IPS-18a (cell line): Measurements from ENCODE around the gene B9D1.

Source experiments
- H3K27ac ChIP-seq: one replicate; pipeline ENCODE4 v1.5.1; 2013; ENCODE audit warnings: low read length
- H3K27me3 ChIP-seq: one replicate; pipeline ENCODE4 v1.6.1; 2013; ENCODE audit warnings: mild to moderate bottlenecking, low read length; ENCODE audit not compliant: control insufficient read depth, insufficient read depth
- H3K36me3 ChIP-seq: one replicate; pipeline ENCODE4 v1.6.1; 2013; ENCODE audit warnings: low read depth, low read length; ENCODE audit not compliant: control insufficient read depth
- H3K4me1 ChIP-seq: one replicate; pipeline ENCODE4 v1.6.1; 2013; ENCODE audit warnings: low read depth, low read length; ENCODE audit not compliant: control insufficient read depth
- H3K4me3 ChIP-seq: one replicate; pipeline ENCODE4 v1.5.1; 2013; ENCODE audit warnings: low read length
- H3K9ac ChIP-seq: one replicate; pipeline ENCODE4 v1.6.1; 2013; ENCODE audit warnings: mild to moderate bottlenecking, low read length, moderate library complexity
- H3K9me3 ChIP-seq: one replicate; pipeline ENCODE4 v1.6.1; 2013; ENCODE audit warnings: low read depth, low read length; ENCODE audit not compliant: control insufficient read depth

The B9D1 gene

DNA sequence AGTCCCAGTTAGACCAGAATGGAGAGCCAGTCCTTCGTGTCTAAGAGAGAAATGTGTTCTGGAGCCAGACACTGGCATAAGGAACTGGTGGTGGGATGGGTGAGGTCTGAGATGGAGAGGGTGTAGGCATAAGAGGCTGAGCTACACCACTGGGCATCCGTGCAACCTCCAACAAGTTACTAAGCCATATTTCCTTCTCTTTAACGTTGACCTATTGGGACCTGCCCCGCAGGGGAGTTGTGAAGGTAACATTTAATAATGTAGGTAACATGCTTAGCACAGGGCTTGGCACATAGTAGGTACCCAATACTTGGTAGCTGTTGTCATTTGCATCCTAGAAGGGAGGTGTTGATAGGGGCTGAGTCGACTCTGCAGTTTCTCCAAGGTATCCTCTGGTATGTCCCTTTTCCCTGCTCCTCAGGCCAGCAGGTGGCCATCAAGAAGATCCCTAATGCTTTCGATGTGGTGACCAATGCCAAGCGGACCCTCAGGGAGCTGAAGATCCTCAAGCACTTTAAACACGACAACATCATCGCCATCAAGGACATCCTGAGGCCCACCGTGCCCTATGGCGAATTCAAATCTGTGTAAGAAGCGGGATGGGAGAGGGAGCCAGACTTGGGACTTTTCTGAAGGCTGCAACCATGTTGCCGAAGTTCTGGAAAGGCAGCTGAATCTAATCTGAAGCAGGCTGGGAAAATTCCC lies 17.0 kb upstream of the B9D1 start:
- Histone ChIP-seq H3K9me3 (no peaks in the 10 kb centered on the region), H3K27me3 (no peaks in the 10 kb centered on the region), H3K9ac (peak overlapping the region; percentile 72), H3K27ac (no peak overlapping the region), H3K36me3 (peaks cover 43% of the 10 kb centered on the region), H3K4me3 (peak overlapping the region; percentile 98), H3K4me1 (peaks cover 4% of the 10 kb centered on the region)

GRCh38 chr17:19378416-19379360 lies 16.2 kb upstream of the B9D1 start, which contains the start of gene MAPK7:
Gene MAPK7, plus strand, starts transcription at chr17:19378498. Its CDS starts 403 bp downstream, at chr17:19378901.
- Histone ChIP-seq H3K27ac (peak within 1 kb of the TSS; percentile 69), H3K4me1 (peaks cover 4% of the 10 kb centered on the region), H3K9ac (peak within 1 kb of the TSS; percentile 86), H3K9me3 (no peaks in the 10 kb centered on the region), H3K27me3 (no peaks in the 10 kb centered on the region), H3K4me3 (peak within 1 kb of the TSS; percentile 98), H3K36me3 (peaks cover 38% of the 10 kb centered on the region)

DNA sequence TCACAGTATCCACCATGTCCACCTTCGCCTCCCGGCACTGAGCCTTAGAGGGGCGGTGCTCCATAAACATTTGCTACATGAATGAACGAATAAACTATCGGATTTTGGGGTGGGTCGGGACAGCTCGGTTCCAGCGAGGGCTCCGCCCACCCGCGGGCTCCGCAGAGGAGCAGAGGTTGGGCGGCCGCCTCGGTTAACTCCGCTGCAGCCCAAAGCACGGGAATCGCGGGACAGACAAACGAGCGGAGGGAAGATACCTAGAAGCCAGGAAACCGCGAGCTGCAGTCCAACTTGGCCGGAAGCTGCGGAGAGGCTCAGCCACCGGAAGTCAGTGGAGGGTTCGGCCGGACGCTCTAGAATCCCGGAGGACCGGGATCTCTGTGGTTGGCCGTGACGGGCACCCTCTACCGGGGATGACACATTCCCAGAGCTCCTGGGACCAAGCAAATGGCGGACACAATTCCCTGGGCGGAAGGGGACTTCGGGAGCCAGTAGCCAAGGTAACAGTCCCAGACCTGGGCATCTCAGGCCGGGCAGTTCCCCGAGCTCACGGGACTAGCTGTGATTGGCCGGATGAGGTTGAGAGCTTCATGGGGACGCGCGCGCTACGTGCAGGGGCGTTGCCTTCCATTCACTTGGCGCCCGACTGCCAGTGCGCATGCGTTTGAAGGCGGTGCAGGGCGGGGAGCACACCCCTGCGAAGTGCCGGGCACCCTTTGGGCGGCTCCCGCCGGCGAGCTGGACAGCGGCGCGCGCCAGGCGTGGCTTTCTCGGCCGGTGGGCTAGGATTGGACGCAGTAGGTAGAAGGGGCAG lies 15.3 kb upstream of the B9D1 start:
- Histone ChIP-seq H3K9me3 (no peaks in the 10 kb centered on the region), H3K4me3 (peak overlapping the region; percentile 98), H3K9ac (peak overlapping the region; percentile 86), H3K4me1 (peaks cover 7% of the 10 kb centered on the region), H3K27me3 (no peaks in the 10 kb centered on the region), H3K27ac (peak overlapping the region; percentile 69), H3K36me3 (peaks cover 30% of the 10 kb centered on the region)

- no peaks in the 10 kb centered on the region for H3K27me3 ChIP-seq
- peak overlapping the region; percentile 98 for H3K4me3 ChIP-seq
- peaks cover 10% of the 10 kb centered on the region for H3K4me1 ChIP-seq
- H3K36me3 ChIP-seq, result peaks cover 23% of the 10 kb centered on the region
- H3K27ac ChIP-seq, result peak overlapping the region; percentile 69
- peak overlapping the region; percentile 86 for H3K9ac ChIP-seq
- H3K9me3 ChIP-seq, result no peaks in the 10 kb centered on the region
These were observed 14.3 kb upstream of the B9D1 start for GRCh38 chr17:19376811-19377210.

GRCh38 chr17:19375732-19376131 lies 13.2 kb upstream of the B9D1 start:
- Histone ChIP-seq H3K4me3 (no peak overlapping the region), H3K9me3 (no peaks in the 10 kb centered on the region), H3K27ac (no peak overlapping the region), H3K4me1 (peaks cover 10% of the 10 kb centered on the region), H3K27me3 (no peaks in the 10 kb centered on the region), H3K9ac (no peak overlapping the region), H3K36me3 (peaks cover 14% of the 10 kb centered on the region)

- peaks cover 10% of the 10 kb centered on the region for H3K4me1 ChIP-seq
- no peaks in the 10 kb centered on the region for H3K27me3 ChIP-seq
- no peaks in the 10 kb centered on the region for H3K9me3 ChIP-seq
- H3K4me3 ChIP-seq, result no peak overlapping the region
- no peaks in the 10 kb centered on the region for H3K36me3 ChIP-seq
- no peak overlapping the region for H3K27ac ChIP-seq
- no peak overlapping the region for H3K9ac ChIP-seq
These were observed 11.6 kb upstream of the B9D1 start for GRCh38 chr17:19374136-19374535.

DNA sequence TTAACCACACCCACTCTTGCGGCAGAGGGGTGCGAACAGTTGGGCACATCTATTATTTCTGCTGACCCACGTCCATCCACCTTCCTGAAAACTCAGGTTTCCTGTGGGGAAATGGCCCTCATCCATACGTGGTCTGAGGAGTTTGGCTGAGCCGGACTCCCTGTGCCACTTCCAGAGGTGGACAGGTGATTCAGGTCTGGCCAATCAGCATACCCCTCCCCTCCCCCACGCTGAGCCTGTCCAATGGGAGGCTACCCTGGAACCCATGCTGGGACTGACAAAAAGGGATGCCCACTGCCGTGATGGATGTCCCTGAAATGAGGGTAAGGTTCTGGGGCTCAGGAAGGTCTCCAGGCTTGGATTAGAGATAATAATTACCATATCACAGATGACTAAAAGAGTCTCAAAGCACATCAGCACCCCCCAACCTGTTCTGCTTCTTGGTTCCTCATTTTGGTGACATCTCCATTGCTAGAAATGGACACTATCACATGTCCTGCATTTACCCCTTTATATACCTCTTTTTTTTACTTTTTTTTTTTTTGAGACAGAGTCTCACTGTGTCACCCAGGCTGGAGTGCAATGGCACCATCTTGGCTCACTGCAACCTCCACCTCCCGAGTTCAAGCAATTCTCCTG lies 10.5 kb upstream of the B9D1 start:
- peaks cover 10% of the 10 kb centered on the region for H3K4me1 ChIP-seq
- no peaks in the 10 kb centered on the region for H3K27me3 ChIP-seq
- H3K4me3 ChIP-seq, result no peak overlapping the region
- H3K36me3 ChIP-seq, result no peaks in the 10 kb centered on the region
- H3K9ac ChIP-seq, result no peak overlapping the region
- H3K27ac ChIP-seq, result no peak overlapping the region
- H3K9me3 ChIP-seq, result no peaks in the 10 kb centered on the region

- Histone ChIP-seq H3K4me1 (peaks cover 10% of the 10 kb centered on the region), H3K27ac (no peak overlapping the region), H3K9ac (no peak overlapping the region), H3K36me3 (no peaks in the 10 kb centered on the region), H3K4me3 (no peak overlapping the region), H3K9me3 (no peaks in the 10 kb centered on the region), H3K27me3 (no peaks in the 10 kb centered on the region)
These were observed 9.9 kb upstream of the B9D1 start for GRCh38 chr17:19372439-19372838.

GRCh38 chr17:19372011-19372370 lies 9.5 kb upstream of the B9D1 start:
- Histone ChIP-seq H3K9me3 (no peaks in the 10 kb centered on the region), H3K36me3 (no peaks in the 10 kb centered on the region), H3K9ac (no peak overlapping the region), H3K27ac (no peak overlapping the region), H3K4me1 (peaks cover 8% of the 10 kb centered on the region), H3K27me3 (no peaks in the 10 kb centered on the region), H3K4me3 (no peak overlapping the region)

DNA sequence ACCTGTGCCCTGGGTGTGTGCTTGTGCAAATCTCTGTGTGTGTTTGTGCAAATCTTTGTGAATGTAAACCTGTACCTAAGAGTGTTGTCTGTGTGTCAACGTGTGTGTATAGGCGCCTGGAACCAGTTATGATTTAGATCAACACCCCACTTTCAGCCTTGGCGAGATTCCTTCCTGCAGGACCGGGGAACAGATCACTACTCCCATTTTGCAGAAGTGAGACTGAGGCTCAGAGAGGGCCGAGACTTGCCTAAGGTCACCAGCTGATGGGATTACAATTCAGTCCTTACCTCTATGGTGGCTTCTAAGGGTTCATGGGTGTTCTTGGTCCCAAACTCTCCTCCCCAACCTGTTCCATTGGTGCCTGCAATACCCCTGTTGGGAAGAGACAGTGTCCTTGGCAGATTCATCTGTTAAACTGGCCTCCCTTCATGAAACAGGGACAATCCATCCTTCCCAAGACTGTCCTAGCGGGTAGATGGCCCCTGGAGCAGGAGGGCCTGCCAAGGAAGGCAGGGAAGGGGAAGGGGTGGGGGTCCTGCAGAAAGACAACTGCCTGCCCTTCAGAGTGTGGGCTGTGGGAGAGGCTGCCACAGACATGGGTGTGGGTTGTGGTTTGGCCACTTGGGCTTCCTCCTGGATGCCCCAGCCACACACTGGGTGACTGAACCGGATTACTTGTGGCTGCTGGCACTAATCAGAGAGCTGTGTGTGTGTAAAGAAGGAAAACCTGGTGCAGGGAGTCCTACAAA lies 8.9 kb upstream of the B9D1 start:
- H3K9ac ChIP-seq, result no peak overlapping the region
- no peak overlapping the region for H3K27ac ChIP-seq
- peaks cover 6% of the 10 kb centered on the region for H3K4me1 ChIP-seq
- H3K4me3 ChIP-seq, result no peak overlapping the region
- no peaks in the 10 kb centered on the region for H3K27me3 ChIP-seq
- H3K9me3 ChIP-seq, result no peaks in the 10 kb centered on the region
- no peaks in the 10 kb centered on the region for H3K36me3 ChIP-seq
